Tongue (tissue), 2 donors: ENCODE data around the gene UBASH3A. TPM values are rescaled to one million over a fixed set of nuclear protein-coding genes. Genes with fewer than 3 reads are reported as not detected.

Experiments used
- DNase-seq: peaks from one replicate; pipeline ENCODE4 v3.0.0-alpha.2; 2015
- total RNA-seq: library from RNA; depleted of rRNA; stranded (reverse); fragments of >200 nt; gene quantifications from one replicate; pipeline ENCODE4 v1.2.3, GENCODE V29; 2014

The UBASH3A gene
- total RNA-seq, 1 donor from 2014 or later, result 0.41 TPM

- no peak for DNase-seq
These were observed 30.3 kb downstream of the UBASH3A start for GRCh38 chr21:42433946-42434551.

GRCh38 chr21:42434884-42435283 is 31.2 kb downstream of the UBASH3A start:
- DNase-seq, result no peak

GRCh38 chr21:42435401-42435800 is 31.7 kb downstream of the UBASH3A start:
- no peak for DNase-seq

- DNase-seq, result no peak
These were observed 32.1 kb downstream of the UBASH3A start for GRCh38 chr21:42435833-42436232.

- DNase-seq, result no peak
These were observed 33.2 kb downstream of the UBASH3A start for GRCh38 chr21:42436914-42437313.

GRCh38 chr21:42437786-42438185 is 34.1 kb downstream of the UBASH3A start:
- DNase-seq, result peak; percentile 48

GRCh38 chr21:42438316-42439205 is 34.9 kb downstream of the UBASH3A start:
- DNase-seq, result no peak

GRCh38 chr21:42439284-42440186 is 35.8 kb downstream of the UBASH3A start:
- DNase-seq, result no peak

GRCh38 chr21:42440187-42440792 is 36.6 kb downstream of the UBASH3A start:
- DNase-seq, result no peak

GRCh38 chr21:42441963-42442362 is 38.3 kb downstream of the UBASH3A start:
- no peak for DNase-seq

- DNase-seq, result no peak
These were observed 39.6 kb downstream of the UBASH3A start for GRCh38 chr21:42443181-42443785.

GRCh38 chr21:42443876-42444744 is 40.4 kb downstream of the UBASH3A start:
- DNase-seq, result no peak

GRCh38 chr21:42444745-42445059 is 41.0 kb downstream of the UBASH3A start:
- DNase-seq, result no peak

- DNase-seq, result no peak
These were observed 41.6 kb downstream of the UBASH3A start for GRCh38 chr21:42445311-42445710.

- no peak for DNase-seq
These were observed 42.8 kb downstream of the UBASH3A start for GRCh38 chr21:42446531-42446930.

- DNase-seq, result no peak
These were observed 43.5 kb downstream of the UBASH3A start for GRCh38 chr21:42447182-42447581.

- DNase-seq, result no peak
These were observed 44.0 kb downstream of the UBASH3A start for GRCh38 chr21:42447732-42448131.

- no peak for DNase-seq
These were observed 45.0 kb downstream of the UBASH3A start for GRCh38 chr21:42448686-42449085.

- no peak for DNase-seq
These were observed 48.2 kb downstream of the UBASH3A start for GRCh38 chr21:42451941-42452340.

GRCh38 chr21:42452401-42453223 is 48.9 kb downstream of the UBASH3A start:
- no peak for DNase-seq
